GM19025 (cell line): ENCODE measurements around the gene LZTS2.

ENCODE experiments used
- ATAC-seq: cut with Tn5 transposase; IDR thresholded peaks from one replicate; pipeline ENCODE4 v1.9.1; 2021; ENCODE audit warnings: mild to moderate bottlenecking, low read depth, moderate library complexity; ENCODE audit not compliant: unreplicated experiment

Gene LZTS2

GRCh38 chr10:100997360-100998182 lies 2.0 kb upstream of the LZTS2 start:
- no peak for ATAC-seq

DNA sequence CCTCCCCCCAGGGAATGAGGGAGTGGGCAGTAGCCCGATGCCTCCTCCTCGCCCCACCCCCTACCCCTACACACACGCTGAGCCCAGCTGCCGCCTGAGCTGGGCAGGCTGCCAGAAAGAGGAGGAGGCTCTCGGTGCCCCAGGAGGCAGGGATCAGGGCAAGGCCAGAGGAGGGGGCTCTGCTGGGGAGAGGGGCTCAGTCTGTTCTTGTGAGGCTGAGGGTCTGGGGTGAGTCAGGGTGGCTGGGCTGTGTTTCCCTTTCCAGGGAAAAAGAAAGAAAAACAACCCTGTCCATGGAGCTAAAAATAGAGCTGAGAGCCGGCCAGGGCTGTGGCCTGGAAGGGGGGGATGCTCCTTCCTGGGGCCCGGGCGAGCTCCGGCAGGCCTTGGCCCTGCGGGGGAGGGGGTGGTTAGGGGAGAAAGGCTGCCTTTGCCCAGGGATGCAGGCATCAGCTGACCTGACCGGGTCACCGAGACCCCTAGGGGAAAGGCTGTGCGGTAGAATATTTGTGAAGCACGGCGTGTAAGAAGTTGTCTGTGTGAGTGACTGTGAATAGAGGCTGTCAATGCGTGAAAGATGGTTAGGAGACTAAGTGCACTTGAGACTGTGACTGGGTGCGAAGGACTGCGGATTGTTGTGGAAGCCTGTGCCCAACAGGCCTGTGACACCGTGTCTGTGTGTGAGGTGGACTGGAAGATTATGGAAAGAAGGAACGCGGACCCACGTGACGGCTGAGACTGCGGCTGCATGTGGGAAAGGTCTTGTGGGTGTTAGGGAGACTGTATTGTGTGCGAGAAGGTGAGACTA lies 1.2 kb upstream of the LZTS2 start:
- ATAC-seq: peak; percentile 26

- ATAC-seq: peak; percentile 40
Measured at GRCh38 chr10:100998991-100999741, 442 bp upstream of the LZTS2 start.

GRCh38 chr10:101000127-101000914 lies 713 bp downstream of the LZTS2 start:
- ATAC-seq: no peak

- no peak for ATAC-seq
Measured at GRCh38 chr10:101000915-101001658, 1.5 kb downstream of the LZTS2 start.

DNA sequence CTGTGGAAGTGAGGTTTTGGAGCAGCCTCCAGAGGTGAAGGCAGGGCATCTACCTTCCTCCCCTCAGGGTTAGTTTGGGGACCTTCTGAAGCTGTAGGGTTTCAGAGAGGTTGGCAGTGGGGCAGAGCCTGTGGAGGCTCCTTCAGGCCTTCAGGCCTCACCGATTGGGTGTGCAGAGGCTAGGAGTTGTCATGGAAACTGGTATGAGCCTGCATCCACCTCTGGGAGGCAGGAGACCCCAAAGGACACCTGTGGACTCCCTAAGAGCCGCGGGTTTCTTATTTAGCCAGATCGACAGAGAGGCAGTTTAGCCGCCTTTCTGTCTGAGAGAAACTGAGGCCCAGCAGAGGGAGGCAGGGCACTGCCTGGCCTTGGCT lies 2.0 kb downstream of the LZTS2 start:
- ATAC-seq: no peak

DNA sequence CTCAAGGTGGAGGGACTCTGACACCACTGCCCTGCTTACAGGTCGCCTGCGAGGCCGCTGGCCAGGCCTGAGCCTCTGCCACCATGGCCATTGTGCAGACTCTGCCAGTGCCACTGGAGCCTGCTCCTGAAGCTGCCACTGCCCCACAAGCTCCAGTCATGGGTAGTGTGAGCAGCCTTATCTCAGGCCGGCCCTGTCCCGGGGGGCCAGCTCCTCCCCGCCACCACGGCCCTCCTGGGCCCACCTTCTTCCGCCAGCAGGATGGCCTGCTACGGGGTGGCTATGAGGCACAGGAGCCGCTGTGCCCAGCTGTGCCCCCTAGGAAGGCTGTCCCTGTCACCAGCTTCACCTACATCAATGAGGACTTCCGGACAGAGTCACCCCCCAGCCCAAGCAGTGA lies 2.8 kb downstream of the LZTS2 start:
- no peak for ATAC-seq

- no peak for ATAC-seq
Measured at GRCh38 chr10:101003639-101004206, 4.1 kb downstream of the LZTS2 start.

DNA sequence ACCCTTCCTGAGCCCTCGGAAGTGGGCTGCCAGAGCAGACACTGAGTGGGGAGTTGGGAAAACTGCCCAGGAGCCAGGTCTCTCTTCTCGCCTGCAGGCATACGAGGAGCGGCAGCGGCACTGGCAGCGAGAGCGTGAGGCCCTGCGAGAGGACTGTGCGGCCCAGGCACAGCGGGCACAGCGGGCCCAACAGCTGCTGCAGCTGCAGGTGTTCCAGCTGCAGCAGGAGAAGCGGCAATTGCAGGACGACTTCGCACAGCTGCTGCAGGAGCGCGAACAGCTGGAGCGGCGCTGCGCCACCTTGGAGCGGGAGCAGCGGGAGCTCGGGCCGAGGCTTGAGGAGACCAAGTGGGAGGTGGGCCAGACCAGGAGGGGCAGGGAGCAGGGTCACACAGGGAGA lies 5.8 kb downstream of the LZTS2 start:
- ATAC-seq: no peak

GRCh38 chr10:101005869-101006567 lies 6.4 kb downstream of the LZTS2 start:
- ATAC-seq: no peak

DNA sequence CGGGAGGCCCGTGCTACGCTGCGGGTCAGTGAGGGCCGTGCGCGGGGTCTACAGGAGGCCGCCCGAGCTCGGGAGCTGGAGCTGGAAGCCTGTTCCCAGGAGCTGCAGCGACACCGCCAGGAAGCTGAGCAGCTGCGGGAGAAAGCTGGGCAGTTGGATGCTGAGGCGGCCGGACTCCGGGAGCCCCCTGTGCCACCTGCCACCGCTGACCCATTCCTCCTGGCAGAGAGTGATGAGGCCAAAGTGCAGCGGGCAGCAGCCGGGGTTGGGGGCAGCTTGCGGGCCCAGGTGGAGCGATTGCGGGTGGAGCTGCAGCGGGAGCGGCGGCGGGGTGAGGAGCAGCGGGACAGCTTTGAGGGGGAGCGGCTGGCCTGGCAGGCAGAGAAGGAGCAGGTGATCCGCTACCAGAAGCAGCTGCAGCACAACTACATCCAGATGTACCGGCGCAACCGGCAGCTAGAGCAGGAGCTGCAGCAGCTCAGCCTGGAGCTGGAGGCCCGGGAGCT lies 7.0 kb downstream of the LZTS2 start:
- ATAC-seq: no peak

GRCh38 chr10:101007099-101007711 lies 7.6 kb downstream of the LZTS2 start:
- ATAC-seq: no peak

DNA sequence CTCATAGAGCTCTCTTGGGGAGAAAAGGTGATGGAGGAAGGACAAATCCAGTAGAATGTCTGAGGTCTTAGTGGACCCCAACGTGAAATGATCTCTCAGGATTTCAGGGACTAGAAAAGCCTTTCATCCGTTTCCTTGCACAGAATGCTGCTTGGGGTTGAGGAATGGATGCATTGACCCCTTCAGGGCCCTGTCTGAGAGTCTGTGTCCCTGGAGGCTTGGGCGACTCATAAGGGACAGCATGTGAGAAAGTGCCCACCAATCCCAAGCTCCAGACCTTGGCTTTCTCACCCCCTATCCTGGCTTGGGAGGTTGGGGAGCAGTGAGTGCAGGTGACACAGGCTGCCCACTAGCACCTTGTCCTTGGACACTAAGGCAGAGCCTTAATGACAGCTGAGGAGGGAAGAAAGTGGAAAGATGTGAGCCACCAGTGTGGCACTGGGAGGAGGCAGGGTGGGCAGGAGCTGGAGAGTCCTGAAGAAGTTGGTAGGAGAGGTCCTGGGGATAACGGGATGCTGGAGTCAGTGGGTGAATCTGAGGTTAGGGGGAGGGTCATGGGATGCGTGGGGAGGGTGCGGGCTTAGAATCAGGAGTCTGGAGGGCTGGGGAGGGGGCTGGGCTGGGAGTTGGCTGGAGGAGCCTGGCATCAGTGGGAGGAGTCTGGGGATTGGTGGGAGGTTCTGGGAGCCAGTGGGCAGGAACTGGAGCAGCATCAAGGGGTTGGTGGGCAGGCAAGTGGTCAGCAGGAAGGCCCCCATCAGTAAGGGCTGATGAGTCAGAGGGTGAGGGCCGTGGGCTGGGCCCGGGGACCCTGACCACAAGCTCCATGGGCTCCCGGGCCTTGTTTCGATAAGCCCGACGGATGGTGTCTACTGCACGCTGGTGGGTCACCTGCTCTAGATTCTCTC lies 8.6 kb downstream of the LZTS2 start:
- no peak for ATAC-seq

DNA sequence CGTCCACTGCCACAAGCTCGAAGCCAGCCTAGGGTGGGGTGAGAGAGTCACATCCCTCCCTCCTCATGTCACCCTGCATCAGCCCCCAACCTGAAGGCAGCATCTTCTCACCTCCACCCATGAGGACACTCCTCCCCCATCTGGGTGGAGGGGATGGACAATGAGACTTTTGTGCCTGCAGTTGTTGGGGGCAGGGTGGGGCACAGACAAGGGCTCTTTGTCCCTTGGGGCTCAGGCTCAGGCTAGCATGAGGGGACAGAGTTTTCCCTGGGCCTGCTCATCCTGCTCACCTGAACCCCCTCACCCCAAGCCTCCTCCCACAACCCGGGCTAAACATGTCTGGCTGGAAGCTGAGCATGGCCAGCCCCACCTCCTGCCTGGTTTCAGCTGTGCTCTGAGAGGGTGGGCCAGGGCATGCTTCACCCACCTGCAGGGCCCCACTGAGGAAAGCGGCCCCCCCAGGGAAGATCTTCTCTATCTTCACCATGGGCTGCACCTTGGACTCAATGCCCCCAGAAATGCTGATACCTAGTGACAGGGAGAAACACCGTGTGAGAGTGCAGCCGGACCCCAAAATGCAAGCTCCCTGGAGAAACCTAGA lies 9.3 kb downstream of the LZTS2 start:
- no peak for ATAC-seq

GRCh38 chr10:101010329-101010728 lies 10.7 kb downstream of the LZTS2 start:
- no peak for ATAC-seq

DNA sequence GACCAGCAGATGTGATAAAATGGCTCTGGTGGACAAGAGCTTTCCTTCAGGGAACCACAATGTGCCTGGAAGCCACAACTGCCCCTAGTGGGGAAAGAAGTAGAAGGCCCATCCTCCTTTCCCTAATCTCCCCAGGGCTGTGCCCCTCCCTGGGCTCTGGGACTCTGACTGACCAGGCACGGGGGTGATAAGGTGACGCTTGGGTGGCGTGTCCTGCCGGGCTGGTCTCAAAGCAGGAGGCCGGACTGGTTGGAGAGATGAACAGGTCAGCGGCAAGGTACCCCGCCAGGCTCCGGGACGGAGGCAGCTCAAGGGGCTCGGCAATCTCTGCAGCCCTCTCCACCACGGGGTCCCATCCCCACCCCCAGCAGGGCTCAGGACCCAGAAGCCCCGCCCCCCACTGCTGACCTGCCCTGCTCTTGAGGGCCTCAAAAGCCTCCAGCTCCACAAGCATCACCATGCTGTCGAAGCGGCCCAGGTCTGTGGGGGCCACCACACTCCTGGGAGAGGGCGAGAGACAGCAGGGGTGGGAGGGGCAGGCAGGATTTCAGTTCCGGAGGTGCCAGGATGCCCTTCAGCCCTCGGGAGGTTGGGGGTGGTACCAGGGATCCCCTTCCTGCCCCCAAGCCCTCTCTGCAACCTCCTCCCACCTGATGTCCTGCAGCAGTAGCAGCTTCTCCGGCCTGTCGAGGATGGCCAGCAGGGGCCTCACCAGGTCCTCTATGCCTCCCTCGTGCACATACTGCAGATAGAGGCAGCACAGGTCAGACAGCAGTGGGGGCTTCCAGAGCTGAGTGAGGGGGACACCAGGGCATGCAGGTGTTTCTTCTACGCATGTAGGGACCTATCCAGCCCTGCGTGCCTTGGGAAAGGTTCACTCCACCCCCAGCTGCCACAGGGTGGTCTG lies 12.2 kb downstream of the LZTS2 start:
- no peak for ATAC-seq
